Immature natural killer cell (primary cell): Measurements from ENCODE around the gene ARL5C. TPM values are rescaled to one million over a fixed set of nuclear protein-coding genes. Genes with fewer than 3 reads are reported as not detected.
A peak's percentile ranks its signal among the peaks of the same experiment; 100 is the strongest.
"Not testable (repeated sequence)": the region's sequence is repeated elsewhere in the genome, so short reads cannot be mapped to it uniquely, and the experiment has no call there.

Experiments
- DNase-seq, 3 donors: peaks; one replicate each; pipeline ENCODE4 v3.0.0; 2022; ENCODE audit warnings: mixed read lengths in 1 of 3
- H3K27ac Mint-ChIP-seq, 6 donors: one replicate each; pipeline ENCODE4 v1.8.0; 2020; ENCODE audit warnings: mixed read lengths in 6 of 6, mild to moderate bottlenecking in 5 of 6, inconsistent platforms in 4 of 6, moderate library complexity in 3 of 6
- H3K27me3 Mint-ChIP-seq, 3 donors: one replicate each; pipeline ENCODE4 v1.8.0; 2020 to 2021; ENCODE audit warnings: low read depth in 3 of 3, mild to moderate bottlenecking in 3 of 3, mixed read lengths in 3 of 3, moderate library complexity in 3 of 3, inconsistent platforms in 1 of 3
- H3K36me3 Mint-ChIP-seq, 3 donors: one replicate each; pipeline ENCODE4 v1.8.0; 2020; ENCODE audit warnings: mixed read lengths in 3 of 3, inconsistent platforms in 2 of 3, mild to moderate bottlenecking in 2 of 3
- H3K4me1 Mint-ChIP-seq, 2 donors: one replicate each; pipeline ENCODE4 v1.8.0; 2020; ENCODE audit warnings: inconsistent platforms in 2 of 2, mild to moderate bottlenecking in 2 of 2, mixed read lengths in 2 of 2, moderate library complexity in 1 of 2
- H3K4me3 Mint-ChIP-seq, 5 donors: one replicate each; pipeline ENCODE4 v1.8.0; 2020; ENCODE audit warnings: mild to moderate bottlenecking in 5 of 5, mixed read lengths in 5 of 5, inconsistent platforms in 3 of 5, moderate library complexity in 3 of 5
- H3K9me3 Mint-ChIP-seq, 6 donors: one replicate each; pipeline ENCODE4 v1.8.0; 2020; ENCODE audit warnings: mild to moderate bottlenecking in 6 of 6, mixed read lengths in 6 of 6, inconsistent platforms in 4 of 6, moderate library complexity in 3 of 6
- polyA plus RNA-seq, 3 donors: library from polyadenylated mRNA; unstranded; fragments of 300-500 nt; fragmentation: Illumina TruSeq; gene quantifications; one replicate each; pipeline ENCODE4 v1.2.3, GENCODE V29; 2021

Gene ARL5C
- polyA plus RNA-seq, 3 donors from 2014 or later: not detected

GRCh38 chr17:39170109-39170508 lies 4.1 kb upstream of the ARL5C start:
- Mint-ChIP-seq H3K36me3 (no peaks in the 10 kb centered on the region), H3K27me3 (peaks cover 2 to 8% (median 5%) of the 10 kb centered on the region in 3 donors), H3K27ac (no peak overlapping the region), H3K4me3 (no peak overlapping the region), H3K4me1 (peaks cover 28 to 38% of the 10 kb centered on the region in 2 donors), H3K9me3 (no peaks in the 10 kb centered on the region)
- no peak for DNase-seq

DNA sequence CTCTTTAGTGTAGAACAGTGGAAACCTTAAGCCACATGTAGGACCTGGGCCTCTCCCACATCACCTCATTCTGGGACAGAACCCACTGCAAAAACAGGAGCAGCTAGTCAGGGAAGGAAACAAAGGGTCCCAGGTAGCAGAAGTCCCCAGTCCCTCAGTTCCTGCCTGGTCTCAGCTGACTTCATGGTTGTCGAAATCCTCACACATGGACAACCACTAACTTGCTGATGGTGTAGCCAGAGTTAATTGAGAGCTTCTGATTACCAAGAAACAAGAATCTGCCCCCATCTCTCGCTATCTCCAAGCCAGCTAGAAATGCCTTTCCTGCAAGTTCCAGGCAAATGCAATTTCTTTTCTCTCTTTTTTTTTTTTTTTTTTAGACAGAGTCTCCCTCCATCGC lies 3.6 kb upstream of the ARL5C start:
- H3K36me3 Mint-ChIP-seq: no peaks in the 10 kb centered on the region
- H3K4me1 Mint-ChIP-seq: peaks cover 31 to 39% of the 10 kb centered on the region in 2 donors
- H3K4me3 Mint-ChIP-seq: peak overlapping the region in 3 of 5 donors; percentile 36 to 53 (median 45)
- DNase-seq: no peak
- no peaks in the 10 kb centered on the region for H3K9me3 Mint-ChIP-seq
- H3K27ac Mint-ChIP-seq: no peak overlapping the region
- peaks cover 2 to 9% (median 8%) of the 10 kb centered on the region in 3 donors for H3K27me3 Mint-ChIP-seq

GRCh38 chr17:39169101-39169500 lies 3.1 kb upstream of the ARL5C start:
- Mint-ChIP-seq H3K4me3 (peak overlapping the region in 3 of 5 donors; percentile 36 to 53 (median 45)), H3K4me1 (peaks cover 33 to 42% of the 10 kb centered on the region in 2 donors), H3K9me3 (no peaks in the 10 kb centered on the region), H3K36me3 (no peaks in the 10 kb centered on the region), H3K27ac (peak overlapping the region in 1 of 6 donors; percentile 32), H3K27me3 (peaks cover 2 to 10% (median 8%) of the 10 kb centered on the region in 3 donors)
- DNase-seq: no peak

- DNase-seq, H3K27me3 Mint-ChIP-seq, H3K9me3 Mint-ChIP-seq, H3K36me3 Mint-ChIP-seq: not testable (repeated sequence)
- Mint-ChIP-seq H3K4me3 (peak overlapping the region in 1 of 5 donors; percentile 24), H3K27ac (peak overlapping the region in 1 of 6 donors; percentile 57), H3K4me1 (peaks cover 35 to 42% of the 10 kb centered on the region in 2 donors)
Observed at GRCh38 chr17:39168503-39168902, 2.5 kb upstream of the ARL5C start.

GRCh38 chr17:39167476-39167875 lies 1.5 kb upstream of the ARL5C start:
- Mint-ChIP-seq H3K27me3 (peaks cover 2 to 10% (median 8%) of the 10 kb centered on the region in 3 donors), H3K36me3 (no peaks in the 10 kb centered on the region), H3K9me3 (no peaks in the 10 kb centered on the region), H3K4me3 (peak overlapping the region; percentile 51 to 92 (median 64)), H3K4me1 (peaks cover 35 to 42% of the 10 kb centered on the region in 2 donors), H3K27ac (peak overlapping the region; percentile 14 to 72 (median 56))
- peak; percentile 39 to 45 (median 40) for DNase-seq

DNA sequence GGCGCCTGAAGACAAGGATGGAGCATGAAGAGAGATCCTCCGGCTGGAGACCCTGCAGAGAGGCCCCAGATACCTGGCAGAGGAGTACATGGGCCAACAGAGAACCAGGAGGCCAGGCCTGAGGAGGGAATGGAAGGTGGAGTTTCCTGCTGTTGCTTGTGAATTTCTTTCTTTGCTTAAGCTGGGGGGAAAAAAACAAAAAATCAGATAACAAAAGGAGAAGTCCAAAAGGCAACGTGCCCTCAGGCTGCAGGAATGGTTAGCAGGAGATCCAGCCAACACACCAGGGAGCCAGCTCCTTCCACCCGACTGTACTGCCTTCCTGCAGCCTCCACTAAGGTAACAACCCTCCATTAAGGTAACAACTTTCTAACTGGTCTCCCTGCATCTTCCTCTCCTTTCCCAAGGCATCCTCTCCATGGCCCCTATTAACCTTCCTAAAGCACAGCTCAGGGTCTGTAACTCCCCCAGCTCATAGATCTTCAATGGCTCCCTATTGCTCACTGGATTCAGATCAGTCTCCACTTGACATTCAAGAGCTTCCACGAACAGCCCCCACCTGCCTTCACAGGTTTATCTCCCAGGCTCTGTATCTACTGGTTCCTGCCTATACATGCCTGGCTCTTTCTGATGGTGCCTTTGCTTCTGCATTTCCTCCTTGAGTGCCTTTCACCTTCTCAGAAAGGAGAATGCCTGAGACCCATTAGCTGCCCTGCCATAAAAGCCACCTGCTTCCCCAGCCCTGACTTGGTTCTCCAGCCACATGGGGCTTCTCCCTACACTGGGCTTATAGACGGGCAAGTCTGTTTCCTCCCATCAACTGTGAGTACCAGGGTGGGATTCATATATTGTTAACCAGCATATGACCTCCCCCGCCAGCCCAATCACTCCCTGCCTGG lies 725 bp upstream of the ARL5C start:
- H3K4me3 Mint-ChIP-seq: peak overlapping the region; percentile 64 to 95 (median 90)
- H3K36me3 Mint-ChIP-seq: no peaks in the 10 kb centered on the region
- H3K27me3 Mint-ChIP-seq: peaks cover 2 to 10% (median 5%) of the 10 kb centered on the region in 3 donors
- H3K4me1 Mint-ChIP-seq: peaks cover 35 to 42% of the 10 kb centered on the region in 2 donors
- DNase-seq: no peak
- H3K27ac Mint-ChIP-seq: peak overlapping the region; percentile 14 to 82 (median 46)
- H3K9me3 Mint-ChIP-seq: no peaks in the 10 kb centered on the region

GRCh38 chr17:39165178-39165840 lies 652 bp downstream of the ARL5C start:
- H3K27ac Mint-ChIP-seq: peak overlapping the region; percentile 43 to 84 (median 78)
- H3K27me3 Mint-ChIP-seq: peaks cover 2 to 7% (median 3%) of the 10 kb centered on the region in 3 donors
- peaks cover 35 to 42% of the 10 kb centered on the region in 2 donors for H3K4me1 Mint-ChIP-seq
- no peak for DNase-seq
- H3K36me3 Mint-ChIP-seq: no peaks in the 10 kb centered on the region
- H3K9me3 Mint-ChIP-seq: no peaks in the 10 kb centered on the region
- H3K4me3 Mint-ChIP-seq: peak overlapping the region; percentile 90 to 95 (median 92)

- Mint-ChIP-seq H3K27ac (peak overlapping the region; percentile 43 to 84 (median 78)), H3K9me3 (no peaks in the 10 kb centered on the region), H3K36me3 (no peaks in the 10 kb centered on the region), H3K4me3 (peak overlapping the region; percentile 90 to 95 (median 92)), H3K27me3 (peaks cover 2 to 7% (median 3%) of the 10 kb centered on the region in 3 donors), H3K4me1 (peaks cover 35 to 42% of the 10 kb centered on the region in 2 donors)
- DNase-seq: peak; percentile 80 to 86 (median 84)
Observed at GRCh38 chr17:39164675-39165143, 1.3 kb downstream of the ARL5C start.

- no peaks in the 10 kb centered on the region for H3K9me3 Mint-ChIP-seq
- H3K27ac Mint-ChIP-seq: no peak overlapping the region
- peaks cover 21 to 23% of the 10 kb centered on the region in 2 donors for H3K4me1 Mint-ChIP-seq
- peaks cover 0 to 8% (median 0%) of the 10 kb centered on the region in 3 donors for H3K27me3 Mint-ChIP-seq
- H3K36me3 Mint-ChIP-seq: no peaks in the 10 kb centered on the region
- H3K4me3 Mint-ChIP-seq: no peak overlapping the region
- no peak for DNase-seq
Observed at GRCh38 chr17:39161962-39162361, 4.0 kb downstream of the ARL5C start.

DNA sequence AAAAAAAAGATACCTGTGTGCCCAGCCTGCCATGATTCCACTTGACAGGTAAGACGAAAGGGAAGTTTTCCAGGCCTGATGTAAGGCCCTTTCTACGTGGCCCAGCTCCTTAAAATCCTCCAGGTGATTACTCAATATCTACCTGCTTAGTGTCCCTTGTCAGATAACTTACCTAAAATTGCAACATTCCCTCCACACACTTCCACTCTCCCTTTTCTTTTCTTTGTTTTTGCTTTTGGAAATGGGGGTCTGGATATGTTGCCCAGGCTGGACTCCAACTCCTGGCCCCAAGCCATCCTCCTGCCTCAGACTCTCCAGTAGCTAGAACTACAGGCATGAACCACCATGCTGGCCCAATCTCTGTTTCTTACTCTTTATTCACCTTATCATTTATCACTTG lies 7.3 kb downstream of the ARL5C start:
- H3K9me3 Mint-ChIP-seq: peaks cover 0 to 4% (median 0%) of the 10 kb centered on the region in 6 donors
- H3K4me3 Mint-ChIP-seq: no peak overlapping the region
- H3K36me3 Mint-ChIP-seq: peaks cover 0 to 5% (median 0%) of the 10 kb centered on the region in 3 donors
- H3K27ac Mint-ChIP-seq: peak overlapping the region in 1 of 6 donors; percentile 35
- H3K27me3 Mint-ChIP-seq: peaks cover 19 to 26% (median 24%) of the 10 kb centered on the region in 3 donors
- no peak for DNase-seq
- peaks cover 9 to 10% of the 10 kb centered on the region in 2 donors for H3K4me1 Mint-ChIP-seq

DNA sequence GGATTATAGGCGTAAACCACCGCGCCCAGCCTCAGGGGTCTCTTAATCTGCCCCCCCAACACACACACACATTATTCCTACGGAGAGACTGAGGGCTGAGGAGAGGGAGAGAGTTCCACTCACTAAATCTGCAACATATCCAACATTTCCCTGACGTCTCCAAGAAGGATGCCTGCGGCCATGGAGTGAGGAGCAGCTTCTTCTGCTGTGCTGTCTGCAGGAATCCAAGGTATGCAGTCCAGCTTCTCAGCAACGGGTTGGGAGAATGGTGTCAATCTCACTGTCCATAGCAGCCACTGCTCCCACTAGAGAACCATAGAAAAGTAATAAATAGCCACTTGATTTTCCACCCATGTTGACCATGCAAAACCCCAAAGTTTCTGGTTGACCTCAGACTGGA lies 9.5 kb downstream of the ARL5C start:
- Mint-ChIP-seq H3K27ac (peak overlapping the region in 1 of 6 donors; percentile 30), H3K4me3 (no peak overlapping the region), H3K4me1 (peaks cover 29 to 30% of the 10 kb centered on the region in 2 donors), H3K9me3 (peaks cover 0 to 6% (median 0%) of the 10 kb centered on the region in 6 donors), H3K27me3 (peaks cover 31 to 42% (median 35%) of the 10 kb centered on the region in 3 donors), H3K36me3 (peaks cover 0 to 5% (median 0%) of the 10 kb centered on the region in 3 donors)
- no peak for DNase-seq

GRCh38 chr17:39155654-39156053 lies 10.3 kb downstream of the ARL5C start:
- peak overlapping the region in 4 of 5 donors; percentile 30 to 97 (median 38) for H3K4me3 Mint-ChIP-seq
- H3K9me3 Mint-ChIP-seq: peaks cover 0 to 6% (median 0%) of the 10 kb centered on the region in 6 donors
- H3K36me3 Mint-ChIP-seq: peaks cover 0 to 5% (median 0%) of the 10 kb centered on the region in 3 donors
- no peak for DNase-seq
- H3K4me1 Mint-ChIP-seq: peaks cover 30 to 35% of the 10 kb centered on the region in 2 donors
- H3K27ac Mint-ChIP-seq: no peak overlapping the region
- peaks cover 31 to 42% (median 35%) of the 10 kb centered on the region in 3 donors for H3K27me3 Mint-ChIP-seq

DNA sequence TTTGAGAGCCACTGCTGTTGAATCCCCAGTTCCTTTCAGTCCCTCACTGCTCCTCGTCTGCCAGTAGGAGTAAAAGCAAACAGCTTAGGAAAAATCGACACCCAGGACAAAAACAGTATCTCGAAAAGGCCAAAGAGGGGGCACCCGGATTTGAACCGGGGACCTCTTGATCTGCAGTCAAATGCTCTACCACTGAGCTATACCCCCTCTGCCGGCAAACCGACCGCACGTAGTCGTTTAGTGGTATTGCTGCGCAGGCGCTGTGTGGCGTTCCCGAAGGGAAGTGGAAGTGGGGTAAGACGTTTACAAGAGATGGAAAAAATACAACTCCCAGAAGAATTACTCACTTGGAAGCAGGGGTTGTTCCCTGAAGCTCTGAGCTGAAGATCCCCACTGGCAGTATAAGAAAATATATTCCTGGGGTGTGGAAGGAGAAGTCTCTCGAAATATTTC lies 12.3 kb downstream of the ARL5C start:
- peak; percentile 89 to 92 (median 89) for DNase-seq
- Mint-ChIP-seq H3K4me3 (peak overlapping the region; percentile 97 to 100 (median 98)), H3K9me3 (peaks cover 0 to 6% (median 0%) of the 10 kb centered on the region in 6 donors), H3K27ac (peak overlapping the region; percentile 87 to 98 (median 94)), H3K4me1 (peaks cover 45 to 53% of the 10 kb centered on the region in 2 donors), H3K36me3 (peaks cover 0 to 5% (median 0%) of the 10 kb centered on the region in 3 donors), H3K27me3 (peaks cover 35 to 49% (median 39%) of the 10 kb centered on the region in 3 donors)
